ENCODE data around the gene FAM184B.
"Not testable (repeated sequence)": the region's sequence is repeated elsewhere in the genome, so short reads cannot be mapped to it uniquely, and the experiment has no call there.

Gene FAM184B

GRCh38 chr4:17713779-17714178 lies 67.6 kb downstream of the FAM184B start:
- DNase-seq: no peak

- no peak for DNase-seq
Measured at GRCh38 chr4:17712166-17712565, 69.3 kb downstream of the FAM184B start.

DNA sequence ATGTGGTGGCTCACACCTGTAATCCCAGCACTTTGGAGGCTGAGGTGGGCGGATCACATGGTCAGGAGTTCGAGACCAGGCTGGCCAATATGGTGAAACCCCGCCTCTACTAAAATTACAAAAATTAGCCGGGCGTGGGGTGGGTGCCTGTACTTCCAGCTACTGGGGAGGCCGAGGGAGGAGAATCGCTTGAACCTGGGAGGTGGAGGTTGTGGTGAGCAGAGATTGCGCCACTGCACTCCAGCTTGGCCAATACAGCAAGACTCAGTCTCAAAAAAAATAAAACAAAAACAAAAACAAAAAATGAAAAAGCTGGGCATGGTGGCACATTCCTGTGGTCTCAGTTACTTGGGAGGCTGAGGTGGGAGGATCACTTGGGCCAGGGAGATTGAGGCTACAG lies 70.2 kb downstream of the FAM184B start:
- not testable (repeated sequence) for DNase-seq

DNA sequence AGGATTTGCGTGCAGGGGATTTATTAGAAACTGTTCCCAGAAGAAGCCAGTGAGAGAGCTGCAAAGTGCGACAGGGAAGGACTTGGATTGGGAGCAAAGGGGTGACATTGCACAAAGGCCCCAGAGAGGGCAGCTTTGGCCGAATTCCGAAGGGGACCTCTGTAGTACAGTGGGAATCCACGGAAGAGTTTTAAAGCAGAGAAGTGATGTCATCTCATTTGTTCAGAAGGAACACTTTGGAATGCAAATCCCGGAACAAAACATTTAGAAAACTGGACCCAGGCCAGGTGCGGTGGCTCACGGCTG lies 71.7 kb downstream of the FAM184B start:
- no peak for DNase-seq

DNA sequence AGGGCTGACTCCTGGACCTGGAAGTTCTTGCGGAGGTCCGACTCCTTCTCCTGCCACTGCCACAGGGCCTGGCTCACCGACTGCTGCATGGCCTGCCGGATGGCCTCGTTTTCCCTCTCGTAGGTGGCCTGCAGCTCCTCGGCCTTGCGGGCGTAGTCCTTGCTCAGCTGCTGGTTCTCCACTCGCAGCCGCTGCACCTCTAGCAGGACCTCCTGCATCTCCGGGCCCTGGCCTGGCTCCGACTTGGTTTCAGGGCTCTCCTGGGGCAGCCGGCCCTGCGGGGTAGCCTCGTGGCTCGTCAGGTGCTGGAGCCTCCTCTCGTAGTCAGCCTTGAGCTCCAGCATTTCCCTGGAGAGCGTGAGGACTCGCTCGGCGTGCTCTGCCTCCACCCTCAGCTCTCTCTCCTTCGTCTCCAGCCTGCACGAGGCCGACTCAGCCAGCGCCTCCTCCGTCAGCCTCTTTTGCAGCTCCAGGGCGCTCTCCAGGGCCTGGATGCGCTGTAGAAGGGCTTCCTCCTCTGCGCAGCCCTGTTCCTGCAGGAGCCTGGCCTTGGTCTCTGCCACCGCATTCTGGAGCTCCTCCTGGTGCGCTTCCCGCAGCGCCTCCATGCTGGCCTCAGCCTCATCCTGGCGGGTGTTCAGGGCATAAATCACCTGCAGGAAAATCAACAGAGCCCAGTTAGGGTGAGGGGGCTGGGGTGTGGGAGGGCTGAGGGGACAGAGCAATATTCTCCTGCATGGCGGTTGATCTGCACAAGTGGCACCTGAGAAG lies 72.2 kb downstream of the FAM184B start:
- no peak for DNase-seq

GRCh38 chr4:17707671-17708070 lies 73.8 kb downstream of the FAM184B start:
- DNase-seq: no peak

GRCh38 chr4:17705107-17705506 lies 76.3 kb downstream of the FAM184B start:
- DNase-seq: no peak

- DNase-seq: no peak
Measured at GRCh38 chr4:17704020-17704650, 77.3 kb downstream of the FAM184B start.

DNA sequence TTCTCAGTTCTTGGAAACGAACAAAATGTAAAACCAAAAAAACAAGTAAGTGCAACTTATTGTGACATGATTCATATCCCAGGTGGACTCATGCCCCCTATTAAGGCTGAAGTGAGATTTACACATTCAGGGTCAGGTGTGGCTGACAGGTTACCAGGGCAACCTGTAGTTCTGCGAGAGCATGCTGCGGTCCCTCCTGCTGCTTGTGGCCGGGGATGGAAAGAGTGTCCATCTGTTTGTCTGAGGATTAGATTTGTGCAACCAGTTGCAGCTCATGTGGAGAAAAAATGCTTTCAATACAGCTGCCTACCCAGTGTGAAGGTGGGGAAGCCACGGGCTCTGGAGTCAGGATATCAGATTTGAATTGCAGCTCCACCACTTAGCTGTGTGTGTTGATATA lies 78.8 kb downstream of the FAM184B start:
- DNase-seq: no peak

- DNase-seq: no peak
Measured at GRCh38 chr4:17701882-17702281, 79.5 kb downstream of the FAM184B start.

GRCh38 chr4:17701138-17701839 lies 80.1 kb downstream of the FAM184B start:
- DNase-seq: no peak

DNA sequence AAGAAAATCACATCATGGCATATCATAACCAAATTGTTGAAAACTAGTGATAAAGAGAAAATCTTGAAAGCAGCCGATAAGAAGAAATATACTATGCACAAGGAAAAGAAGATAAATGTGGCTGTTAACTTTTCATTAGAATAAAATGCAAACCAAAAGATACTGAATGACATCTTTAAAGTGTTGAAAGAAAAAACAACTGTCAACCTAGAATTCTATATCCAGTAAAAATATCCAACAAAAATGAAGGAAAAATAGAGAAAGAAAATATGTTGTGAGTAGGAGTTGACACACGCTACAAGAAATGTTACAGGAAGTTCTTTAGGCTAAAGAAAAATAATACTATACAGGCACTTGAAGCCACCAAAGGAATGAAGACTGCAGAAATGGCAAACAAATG lies 82.0 kb downstream of the FAM184B start:
- DNase-seq: no peak

- no peak for DNase-seq
Measured at GRCh38 chr4:17698116-17698515, 83.3 kb downstream of the FAM184B start.

DNA sequence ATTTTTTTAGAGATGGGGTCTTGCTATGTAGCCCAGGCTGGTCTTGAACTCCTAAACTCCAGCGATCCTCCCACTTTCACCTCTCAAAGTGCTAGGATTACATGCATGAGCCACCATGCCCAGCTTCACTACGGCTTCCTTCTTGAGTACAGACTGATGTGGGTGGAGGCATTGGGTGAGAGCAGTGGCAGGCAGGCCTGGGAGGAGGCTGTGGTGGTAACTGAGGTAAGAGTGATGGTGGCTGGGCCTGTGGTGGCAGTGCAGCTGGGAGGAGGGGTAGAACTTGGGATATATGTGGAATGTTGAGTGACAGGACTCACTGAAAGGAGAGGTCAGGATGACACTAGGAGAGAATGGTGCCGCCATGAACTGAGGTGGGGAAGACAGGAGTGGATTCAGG lies 86.1 kb downstream of the FAM184B start:
- DNase-seq: no peak

DNA sequence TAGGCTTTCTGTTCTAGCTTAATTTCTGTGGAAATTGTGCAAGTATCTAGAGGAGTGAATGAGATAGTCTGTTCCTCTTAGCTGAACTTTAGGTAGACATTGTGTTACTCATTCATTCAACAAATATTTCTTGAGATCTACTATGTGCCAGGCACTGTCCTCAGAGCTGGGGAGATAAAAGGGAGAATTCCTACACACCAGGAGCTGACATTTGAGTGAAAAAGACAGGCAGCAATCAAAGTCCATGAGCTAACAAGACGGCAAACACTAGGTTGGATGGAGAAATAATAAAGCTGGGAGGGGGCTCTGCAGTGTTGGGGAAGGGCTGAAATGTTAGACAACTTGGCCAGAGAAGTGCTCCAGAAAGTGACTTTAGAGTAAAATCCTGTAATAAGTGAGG lies 86.9 kb downstream of the FAM184B start:
- DNase-seq: no peak

DNA sequence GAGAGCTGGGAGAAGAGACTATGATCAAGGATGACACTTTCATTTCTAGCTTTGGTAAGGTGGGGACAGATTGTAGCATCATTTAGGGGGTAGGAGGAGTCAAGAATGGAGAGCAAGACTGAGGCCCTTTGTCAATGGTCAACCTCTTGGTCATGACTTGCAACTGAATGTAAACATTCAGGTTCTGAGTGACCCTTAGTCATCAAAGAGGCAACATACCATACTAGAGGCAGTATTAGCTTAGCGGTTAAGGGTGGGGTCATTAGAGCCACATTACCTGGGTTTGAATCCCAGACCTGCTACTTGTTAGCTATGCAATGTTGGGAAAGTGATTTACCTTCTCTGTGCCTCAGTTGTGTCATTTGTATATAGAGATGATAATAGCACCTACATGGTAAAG lies 90.5 kb downstream of the FAM184B start:
- DNase-seq: no peak

DNA sequence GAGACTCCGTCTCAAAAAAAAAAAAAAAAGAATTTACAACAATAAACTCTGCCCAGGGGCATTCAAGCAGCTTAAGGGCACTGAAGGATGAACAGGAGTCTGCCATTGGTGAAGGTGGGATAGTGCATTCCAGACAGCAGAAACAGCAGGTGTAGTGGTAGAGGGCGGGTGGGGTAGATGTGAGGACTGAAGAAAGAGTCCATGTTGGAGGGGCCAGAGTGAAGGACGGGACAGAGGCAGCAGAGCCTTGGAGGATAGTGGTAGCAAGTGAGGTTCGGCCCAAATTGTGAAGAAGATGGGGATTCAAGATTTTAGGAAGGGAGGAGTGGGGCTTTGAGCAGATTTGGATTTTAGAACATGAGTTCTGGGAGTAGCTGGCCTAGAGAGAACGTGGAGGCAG lies 91.3 kb downstream of the FAM184B start:
- DNase-seq: no peak

DNA sequence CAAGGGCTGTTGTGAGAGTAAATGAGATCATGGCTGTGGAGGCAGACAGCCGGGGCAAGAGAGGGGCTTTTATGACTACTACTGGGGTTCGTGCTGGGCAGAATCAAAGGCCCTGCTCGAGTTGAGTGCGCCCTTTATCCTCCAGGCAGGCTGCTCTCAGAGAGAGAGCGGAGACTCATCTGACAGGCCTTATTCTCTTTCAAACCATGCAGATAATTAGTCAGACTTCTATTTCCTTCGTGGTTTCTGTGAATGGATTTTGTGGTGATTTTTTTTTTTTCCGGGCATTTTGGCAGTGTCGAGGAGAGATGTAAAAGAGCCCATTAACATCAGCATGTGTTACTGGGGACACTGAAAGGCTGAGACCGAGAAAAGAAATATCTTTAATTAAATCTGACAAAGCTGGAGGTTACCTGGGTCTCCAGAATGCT lies 93.4 kb downstream of the FAM184B start:
- DNase-seq: no peak

GRCh38 chr4:17687237-17687857 lies 94.1 kb downstream of the FAM184B start:
- no peak for DNase-seq

DNA sequence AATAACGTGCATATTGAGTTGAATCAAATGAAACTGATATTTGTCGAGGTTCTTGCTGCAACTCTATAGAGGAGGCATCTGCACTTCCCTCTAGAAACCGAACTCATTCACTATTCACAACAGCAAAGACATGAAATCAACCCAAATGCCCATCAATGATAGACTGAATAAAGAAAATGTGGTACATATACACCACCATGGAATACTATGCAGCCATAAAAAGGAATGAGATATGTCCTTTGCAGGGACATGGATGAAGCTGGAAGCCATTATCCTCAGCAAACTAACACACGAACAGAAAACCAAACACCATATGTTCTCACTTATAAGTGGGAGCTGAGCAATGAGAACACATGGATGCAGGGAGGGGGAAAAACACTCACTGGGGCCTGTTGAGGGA lies 96.8 kb downstream of the FAM184B start:
- not testable (repeated sequence) for DNase-seq

- no peak for DNase-seq
Measured at GRCh38 chr4:17682222-17682566, 99.2 kb downstream of the FAM184B start.

DNA sequence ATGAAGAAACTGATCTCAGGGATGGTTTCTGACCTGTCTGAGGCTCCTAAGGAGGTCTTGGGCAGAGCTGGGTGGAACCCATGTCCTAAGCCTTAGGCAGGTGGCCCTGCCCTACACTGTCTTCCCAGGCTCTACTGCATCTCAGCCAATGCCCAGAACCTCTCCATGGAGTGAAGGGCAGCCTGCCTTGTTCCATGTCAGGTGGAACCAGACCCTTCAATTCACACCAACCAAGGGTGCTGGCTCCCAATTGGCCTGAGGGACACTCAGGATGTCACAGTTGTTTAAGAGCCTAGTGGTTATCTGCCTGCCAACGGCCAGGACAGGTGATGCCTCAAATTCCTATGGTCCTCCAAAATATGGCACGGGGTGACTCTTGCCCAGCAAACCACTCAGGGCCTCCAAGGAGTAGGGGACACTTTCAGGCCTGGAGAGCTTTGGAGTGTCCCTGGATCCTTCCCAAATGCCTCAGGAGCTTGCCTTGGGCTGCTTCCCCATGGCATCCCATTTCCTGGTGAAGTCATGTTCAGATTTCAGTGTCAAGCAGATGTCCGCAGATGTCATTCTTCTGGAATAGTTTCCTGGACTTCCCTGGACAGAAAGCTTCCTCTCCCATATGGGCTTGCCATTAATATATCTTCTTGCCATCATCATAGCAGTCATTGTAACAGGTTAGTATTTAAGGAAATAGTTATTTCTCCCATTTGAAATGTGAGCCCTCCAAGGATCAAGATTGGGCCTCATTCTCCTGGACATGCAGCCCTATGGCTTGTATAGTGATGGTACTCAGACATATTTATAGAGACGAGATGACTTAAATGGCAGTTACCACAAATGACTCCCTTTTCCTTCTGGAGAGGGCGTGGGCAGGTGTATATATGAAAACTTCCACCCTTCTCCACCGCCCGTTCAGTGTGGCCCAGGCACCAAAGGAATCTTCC lies 99.9 kb downstream of the FAM184B start:
- no peak for DNase-seq

All from stimulated activated CD8-positive, alpha-beta memory T cell treated with anti-CD3 and anti-CD28 coated beads, Interleukin-4, amount 100 ng/mL, for 48 hours (primary cell).